SU-DHL-6 (cell line): ENCODE measurements around the gene TBRG1.

Experiments
- H2AFZ ChIP-seq: fragments of 200-600 bp; sonication (generic); 2 replicates; pipeline ENCODE4 v1.6.1; 2014; ENCODE audit warnings: low read depth, mild to moderate bottlenecking, moderate library complexity, mixed read lengths, antibody characterized with exemption, low read length; ENCODE audit not compliant: severe bottlenecking
- H3F3A ChIP-seq: fragments of 200-600 bp; shearing (Covaris generic); 2 replicates; pipeline ENCODE4 v1.6.0; 2016; ENCODE audit warnings: antibody characterized with exemption, mild to moderate bottlenecking; ENCODE audit not compliant: insufficient read depth
- H3K27ac ChIP-seq: fragments of 200-600 bp; sonication (generic); 2 replicates; pipeline ENCODE4 v1.5.1; 2016; ENCODE audit warnings: low read depth, mild to moderate bottlenecking, low read length, moderate library complexity, mixed read lengths
- H3K27me3 ChIP-seq: fragments of 200-600 bp; sonication (generic), shearing (Covaris generic); 2 replicates; pipeline ENCODE4 v1.6.0; 2014; ENCODE audit warnings: mild to moderate bottlenecking, low read length
- H3K36me3 ChIP-seq: fragments of 200-600 bp; sonication (generic); 2 replicates; pipeline ENCODE4 v1.6.1; 2014; ENCODE audit warnings: mild to moderate bottlenecking, low read length, mixed read lengths
- H3K4me2 ChIP-seq: fragments of 300-600, 200-600 bp; shearing (Covaris generic), sonication (generic); 2 replicates; pipeline ENCODE4 v1.6.0; 2014; ENCODE audit warnings: low read length, low read depth, mild to moderate bottlenecking; ENCODE audit not compliant: poor library complexity, severe bottlenecking
- H3K4me3 ChIP-seq: fragments of 200-600 bp; sonication (generic); 2 replicates; pipeline ENCODE4 v1.5.1; 2014; ENCODE audit warnings: antibody characterized with exemption, low read length, mild to moderate bottlenecking, mixed read lengths; ENCODE audit not compliant: insufficient read depth, poor library complexity, severe bottlenecking
- H3K79me2 ChIP-seq: fragments of 200-600 bp; sonication (generic); 2 replicates; pipeline ENCODE4 v1.6.1; 2014; ENCODE audit warnings: mild to moderate bottlenecking, low read length, moderate library complexity; ENCODE audit not compliant: insufficient read depth
- H3K9ac ChIP-seq: fragments of 200-600 bp; sonication (generic); 2 replicates; pipeline ENCODE4 v1.7.0; 2014; ENCODE audit warnings: mild to moderate bottlenecking, low read length
- H3K9me2 ChIP-seq: fragments of 200-600 bp; sonication (generic); replicated peaks from 2 replicates; pipeline ENCODE4 v1.6.1; 2014; ENCODE audit warnings: low read length; ENCODE audit not compliant: insufficient read depth
- H3K9me3 ChIP-seq: fragments of 200-600 bp; sonication (generic); 2 replicates; pipeline ENCODE4 v1.6.1; 2014; ENCODE audit warnings: low read length, mixed read lengths; ENCODE audit not compliant: insufficient read depth
- H4K20me1 ChIP-seq: fragments of 200-600 bp; sonication (generic); 2 replicates; pipeline ENCODE4 v1.6.1; 2014; ENCODE audit warnings: low read depth, mild to moderate bottlenecking, antibody characterized with exemption, low read length, moderate library complexity, mixed read lengths
- EZH2phosphoT487 ChIP-seq: fragments of 200-600 bp; sonication (generic), shearing (Covaris generic); conservative IDR thresholded peaks from 2 replicates; pipeline ENCODE4 v1.6.1; 2018; ENCODE audit warnings: mild to moderate bottlenecking, antibody characterized with exemption, low read length, moderate library complexity, mixed read lengths
- TF ChIP-seq, protein P1 (sequence below): fragments of 200-600 bp; sonication (generic); IDR thresholded peaks from one replicate; pipeline ENCODE4 v1.5.1; 2017; ENCODE audit warnings: antibody characterized with exemption, mild to moderate bottlenecking, low read length, moderate library complexity; ENCODE audit not compliant: insufficient read depth, poor library complexity, severe bottlenecking

TBRG1 gene

GRCh38 chr11:124581817-124582216, 40.8 kb upstream of the TBRG1 start:
- Histone ChIP-seq H4K20me1 (no peaks in the 10 kb centered on the region), H3K4me3 (no peak overlapping the region), H3K27me3 (no peaks in the 10 kb centered on the region), H3K9me3 (no peaks in the 10 kb centered on the region), H3K79me2 (no peaks in the 10 kb centered on the region), H3F3A (no peaks in the 10 kb centered on the region), H2AFZ (no peak overlapping the region), H3K9me2 (no peaks in the 10 kb centered on the region), H3K27ac (no peak overlapping the region), H3K9ac (no peak overlapping the region), H3K4me2 (no peak overlapping the region), H3K36me3 (no peaks in the 10 kb centered on the region)
- TF ChIP-seq, protein P1, sequence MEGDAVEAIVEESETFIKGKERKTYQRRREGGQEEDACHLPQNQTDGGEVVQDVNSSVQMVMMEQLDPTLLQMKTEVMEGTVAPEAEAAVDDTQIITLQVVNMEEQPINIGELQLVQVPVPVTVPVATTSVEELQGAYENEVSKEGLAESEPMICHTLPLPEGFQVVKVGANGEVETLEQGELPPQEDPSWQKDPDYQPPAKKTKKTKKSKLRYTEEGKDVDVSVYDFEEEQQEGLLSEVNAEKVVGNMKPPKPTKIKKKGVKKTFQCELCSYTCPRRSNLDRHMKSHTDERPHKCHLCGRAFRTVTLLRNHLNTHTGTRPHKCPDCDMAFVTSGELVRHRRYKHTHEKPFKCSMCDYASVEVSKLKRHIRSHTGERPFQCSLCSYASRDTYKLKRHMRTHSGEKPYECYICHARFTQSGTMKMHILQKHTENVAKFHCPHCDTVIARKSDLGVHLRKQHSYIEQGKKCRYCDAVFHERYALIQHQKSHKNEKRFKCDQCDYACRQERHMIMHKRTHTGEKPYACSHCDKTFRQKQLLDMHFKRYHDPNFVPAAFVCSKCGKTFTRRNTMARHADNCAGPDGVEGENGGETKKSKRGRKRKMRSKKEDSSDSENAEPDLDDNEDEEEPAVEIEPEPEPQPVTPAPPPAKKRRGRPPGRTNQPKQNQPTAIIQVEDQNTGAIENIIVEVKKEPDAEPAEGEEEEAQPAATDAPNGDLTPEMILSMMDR = no peak
- no peak for TF ChIP-seq EZH2phosphoT487

DNA sequence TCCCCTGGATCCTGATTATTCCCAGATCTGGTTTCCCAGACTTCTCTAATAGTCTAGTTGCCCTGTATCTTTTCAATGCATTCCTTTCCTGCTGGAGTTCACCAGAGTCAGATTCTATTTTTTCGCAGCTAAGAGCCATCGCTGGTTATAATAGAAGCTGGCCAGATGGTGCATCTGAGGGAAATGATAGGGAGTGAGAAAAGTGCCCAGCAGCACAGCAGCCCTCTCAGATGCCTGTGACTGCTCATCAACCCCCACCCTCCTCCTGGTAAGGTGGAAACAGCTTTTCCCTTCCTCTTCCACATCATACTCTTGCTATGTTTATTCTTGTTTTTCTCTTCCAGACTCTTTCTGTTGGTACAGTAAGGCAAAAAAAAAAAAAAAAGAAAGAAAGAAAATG, 40.1 kb upstream of the TBRG1 start:
- Histone ChIP-seq H3K4me3 (no peak overlapping the region), H4K20me1 (no peaks in the 10 kb centered on the region), H3K27me3 (no peaks in the 10 kb centered on the region), H3F3A (no peaks in the 10 kb centered on the region), H3K9me2 (no peaks in the 10 kb centered on the region), H3K9ac (no peak overlapping the region), H3K9me3 (no peaks in the 10 kb centered on the region), H2AFZ (no peak overlapping the region), H3K36me3 (no peaks in the 10 kb centered on the region), H3K79me2 (no peaks in the 10 kb centered on the region), H3K27ac (no peak overlapping the region), H3K4me2 (no peak overlapping the region)
- TF ChIP-seq, protein P1 = no peak
- TF ChIP-seq EZH2phosphoT487 = no peak

DNA sequence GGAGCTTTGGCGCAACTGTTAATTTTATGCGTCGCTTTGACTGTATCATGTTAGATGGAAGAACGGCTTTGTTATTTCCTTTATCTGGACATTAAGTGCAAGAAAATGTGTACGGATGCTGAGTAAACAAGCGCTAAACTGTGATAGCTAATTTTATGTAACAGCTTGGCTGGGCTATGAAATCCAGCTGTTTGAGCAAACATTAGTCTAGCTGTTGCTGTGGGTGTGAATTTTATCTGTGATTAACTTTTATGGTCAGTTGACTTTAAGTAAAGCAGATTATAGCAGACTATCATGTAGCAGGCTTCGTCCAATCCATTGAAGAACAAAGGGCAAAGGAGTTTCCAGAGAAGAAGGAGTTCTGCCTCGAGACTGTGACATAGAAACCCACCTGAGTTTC, 38.9 kb upstream of the TBRG1 start:
- no peak overlapping the region for H3K9ac ChIP-seq
- H4K20me1 ChIP-seq = no peaks in the 10 kb centered on the region
- no peaks in the 10 kb centered on the region for H3K27me3 ChIP-seq
- no peaks in the 10 kb centered on the region for H3K36me3 ChIP-seq
- H3K9me3 ChIP-seq = no peaks in the 10 kb centered on the region
- TF ChIP-seq, protein P1 = no peak
- TF ChIP-seq EZH2phosphoT487 = no peak
- H3K4me3 ChIP-seq = no peak overlapping the region
- no peak overlapping the region for H2AFZ ChIP-seq
- H3K9me2 ChIP-seq = no peaks in the 10 kb centered on the region
- no peaks in the 10 kb centered on the region for H3F3A ChIP-seq
- H3K27ac ChIP-seq = no peak overlapping the region
- H3K79me2 ChIP-seq = no peaks in the 10 kb centered on the region
- no peak overlapping the region for H3K4me2 ChIP-seq
